GM20000 (cell line): ENCODE results near the gene MSI2.

ENCODE experiments used
- DNase-seq: peaks from one replicate; pipeline ENCODE4 v3.0.0; 2012; ENCODE audit warnings: low spot score
- TF ChIP-seq, protein P1 (sequence below): IDR thresholded peaks from 2 replicates; pipeline ENCODE4 v1.5.1; 2012; ENCODE audit warnings: mild to moderate bottlenecking, control low read depth; ENCODE audit errors: extremely low read depth, missing control alignments

Gene MSI2

DNA sequence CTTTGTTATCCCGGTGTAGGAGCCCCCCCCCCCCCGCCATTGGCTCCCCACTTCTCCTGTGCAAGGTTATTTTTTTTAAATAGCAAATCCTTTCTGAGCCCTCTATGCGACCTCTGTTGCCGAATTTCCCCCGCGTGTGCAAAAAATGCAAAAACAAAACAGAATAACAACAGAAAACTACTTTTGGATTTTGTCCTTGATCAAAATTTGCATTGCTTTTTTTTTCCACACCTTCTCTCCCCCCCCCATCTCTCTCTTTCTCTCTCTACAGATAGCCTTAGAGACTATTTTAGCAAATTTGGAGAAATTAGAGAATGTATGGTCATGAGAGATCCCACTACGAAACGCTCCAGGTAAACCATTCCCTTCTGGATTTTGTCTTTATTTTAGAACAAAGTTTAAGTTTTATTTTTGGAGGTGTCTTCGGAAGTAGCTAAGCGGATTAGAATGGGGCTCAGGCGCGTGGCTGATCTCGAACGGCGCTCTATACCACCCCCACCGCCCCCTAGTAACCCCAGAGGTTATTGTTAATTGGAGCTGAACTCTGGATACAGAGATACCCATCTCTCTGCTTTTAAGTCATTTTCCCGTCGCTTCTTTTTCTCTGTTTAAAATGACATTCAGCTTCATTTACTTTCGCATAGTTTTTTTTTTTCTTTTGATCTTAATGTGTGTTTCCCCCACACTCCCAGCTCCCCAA is 1.0 kb downstream of the MSI2 start:
- no peak for DNase-seq

DNA sequence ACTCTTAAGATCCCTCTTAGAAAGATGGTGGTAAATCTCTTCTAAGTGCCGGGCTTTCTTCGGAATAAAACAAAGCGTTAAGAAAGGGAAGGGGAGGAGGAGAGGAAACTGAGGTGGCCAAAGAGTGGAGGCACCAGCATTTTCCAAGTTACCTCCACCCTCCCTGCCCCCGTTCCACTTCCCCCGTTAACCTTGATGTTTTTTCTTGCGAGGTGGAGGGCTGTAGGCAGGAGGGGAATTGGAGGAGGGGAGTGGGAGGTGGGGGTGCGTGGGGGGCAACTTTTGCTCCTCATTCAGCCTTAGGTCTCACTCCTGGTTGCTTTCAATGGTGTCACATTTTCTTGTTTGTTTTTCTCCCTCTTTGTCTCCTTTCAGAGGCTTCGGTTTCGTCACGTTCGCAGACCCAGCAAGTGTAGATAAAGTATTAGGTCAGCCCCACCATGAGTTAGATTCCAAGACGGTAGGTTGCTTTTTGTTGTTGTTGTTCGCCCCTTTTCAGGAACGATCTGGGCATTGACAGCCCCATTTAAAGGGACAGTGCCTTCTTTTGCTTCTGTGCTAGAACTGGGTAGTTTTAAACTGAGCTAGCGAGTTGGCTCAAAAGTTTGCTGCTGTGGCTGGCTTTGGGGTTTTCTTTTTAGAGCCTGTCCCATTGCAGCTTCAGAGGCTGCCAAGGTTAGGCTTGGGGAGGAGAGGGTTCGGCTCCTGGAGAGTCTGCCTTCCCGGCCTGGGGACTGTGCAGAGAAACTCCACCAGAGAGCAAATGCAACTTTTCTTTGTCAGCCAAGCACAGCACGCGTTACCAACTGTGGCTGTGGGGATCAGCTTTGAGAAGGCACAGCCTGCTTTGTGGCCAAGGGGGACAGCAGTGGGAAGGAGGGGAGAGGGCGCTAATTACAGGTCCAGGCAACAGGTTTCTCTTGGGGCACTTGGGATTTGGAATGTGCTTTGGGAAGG is 1.9 kb downstream of the MSI2 start:
- no peak for DNase-seq
- TF ChIP-seq, protein P1, sequence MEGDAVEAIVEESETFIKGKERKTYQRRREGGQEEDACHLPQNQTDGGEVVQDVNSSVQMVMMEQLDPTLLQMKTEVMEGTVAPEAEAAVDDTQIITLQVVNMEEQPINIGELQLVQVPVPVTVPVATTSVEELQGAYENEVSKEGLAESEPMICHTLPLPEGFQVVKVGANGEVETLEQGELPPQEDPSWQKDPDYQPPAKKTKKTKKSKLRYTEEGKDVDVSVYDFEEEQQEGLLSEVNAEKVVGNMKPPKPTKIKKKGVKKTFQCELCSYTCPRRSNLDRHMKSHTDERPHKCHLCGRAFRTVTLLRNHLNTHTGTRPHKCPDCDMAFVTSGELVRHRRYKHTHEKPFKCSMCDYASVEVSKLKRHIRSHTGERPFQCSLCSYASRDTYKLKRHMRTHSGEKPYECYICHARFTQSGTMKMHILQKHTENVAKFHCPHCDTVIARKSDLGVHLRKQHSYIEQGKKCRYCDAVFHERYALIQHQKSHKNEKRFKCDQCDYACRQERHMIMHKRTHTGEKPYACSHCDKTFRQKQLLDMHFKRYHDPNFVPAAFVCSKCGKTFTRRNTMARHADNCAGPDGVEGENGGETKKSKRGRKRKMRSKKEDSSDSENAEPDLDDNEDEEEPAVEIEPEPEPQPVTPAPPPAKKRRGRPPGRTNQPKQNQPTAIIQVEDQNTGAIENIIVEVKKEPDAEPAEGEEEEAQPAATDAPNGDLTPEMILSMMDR = no peak

More for the DNA sequence above, 1.0 kb downstream of the MSI2 start:
- TF ChIP-seq, protein P1 = no peak

DNA sequence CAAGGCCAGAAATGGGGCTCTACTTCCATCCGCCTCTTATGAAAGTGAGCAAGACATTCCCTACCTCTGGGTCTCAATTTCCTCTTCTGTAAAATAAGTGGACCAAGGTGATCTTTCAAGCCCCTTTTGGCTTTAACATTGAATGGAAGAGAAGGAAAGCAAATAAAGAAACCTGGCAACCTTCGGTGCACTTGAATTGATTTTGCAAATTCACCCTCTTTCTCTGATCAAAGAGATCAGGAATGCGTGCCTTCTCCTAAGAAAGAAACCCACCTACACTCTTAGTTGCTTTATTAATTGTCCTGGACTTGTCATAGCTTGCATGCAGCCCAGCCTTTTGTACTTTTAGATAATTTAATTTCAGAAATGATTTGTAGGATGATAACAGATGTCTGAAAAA is 3.0 kb downstream of the MSI2 start:
- DNase-seq = no peak

DNA sequence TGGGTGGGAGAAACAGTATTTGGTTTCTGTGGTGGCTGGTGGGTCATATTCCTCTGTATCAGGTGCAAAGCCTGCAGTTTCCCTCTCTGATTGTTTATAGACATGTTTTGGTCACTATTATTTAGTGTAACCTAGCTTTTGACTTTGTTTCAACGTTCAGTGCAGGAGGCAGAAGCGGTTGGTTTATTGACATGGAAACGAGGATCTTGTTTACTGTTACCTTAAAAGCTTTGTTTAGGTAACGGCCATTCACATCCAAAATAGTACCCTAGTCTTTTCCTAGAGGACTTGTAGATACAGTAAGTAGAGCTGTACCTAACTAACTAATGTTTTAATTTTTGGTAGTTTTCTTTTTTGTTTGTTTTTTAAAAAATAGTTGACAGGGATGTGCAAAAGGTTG is 3.5 kb downstream of the MSI2 start:
- TF ChIP-seq, protein P1 = no peak
- no peak for DNase-seq

More for the DNA sequence above, 3.0 kb downstream of the MSI2 start:
- TF ChIP-seq, protein P1 = no peak

DNA sequence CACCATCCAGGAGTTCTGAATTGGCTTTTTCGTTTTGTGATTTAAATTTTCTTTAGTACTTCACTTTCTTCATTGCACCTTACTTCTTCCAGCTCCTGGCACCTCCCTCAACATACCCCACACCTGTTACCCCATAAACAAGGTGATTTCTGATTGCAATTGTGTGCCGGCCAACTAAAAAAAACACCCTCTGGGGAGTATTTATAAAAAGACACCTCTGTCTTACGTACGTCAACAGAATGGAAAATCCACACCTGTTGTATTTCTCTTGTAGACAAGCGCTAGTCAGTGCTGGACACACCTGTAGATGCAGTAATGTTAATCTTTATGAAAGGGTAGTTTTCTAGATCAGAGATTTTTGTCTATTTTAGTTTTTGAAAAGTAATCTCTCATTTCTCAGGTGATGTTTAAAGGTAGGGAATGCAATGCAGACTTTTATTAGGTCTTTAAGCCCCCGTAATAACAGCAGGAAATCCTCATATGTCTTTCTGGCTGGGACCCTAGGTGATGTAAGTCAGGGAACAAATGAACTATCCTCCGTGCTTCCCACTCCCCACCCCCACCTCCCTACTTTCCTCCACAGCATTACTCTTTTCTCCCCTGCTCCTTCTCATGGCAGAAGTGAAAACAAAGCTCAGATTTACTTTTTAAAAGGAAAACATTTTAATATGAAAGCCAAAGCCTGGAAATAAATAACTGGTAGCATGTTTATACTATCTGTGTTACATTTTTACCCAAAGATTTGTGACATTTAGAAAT is 4.2 kb downstream of the MSI2 start:
- TF ChIP-seq, protein P1 = no peak
- no peak for DNase-seq

DNA sequence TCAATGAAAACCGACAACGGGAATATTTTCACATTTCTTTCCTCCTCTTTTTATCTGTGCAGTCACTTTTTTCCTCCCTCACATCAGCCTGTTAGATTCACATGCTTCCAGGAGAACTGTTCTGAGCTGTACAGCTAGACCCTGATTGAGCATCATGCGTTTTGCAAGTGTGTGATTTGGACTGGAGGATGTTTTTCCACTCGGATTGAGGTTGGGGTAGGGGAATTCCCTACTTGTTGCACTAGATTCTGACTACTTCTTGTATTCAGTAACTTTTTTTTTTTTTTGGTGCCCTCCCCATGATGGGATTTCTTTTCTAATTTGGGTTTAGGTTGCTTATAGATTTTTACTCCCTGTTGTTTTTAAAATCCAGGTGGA is 4.8 kb downstream of the MSI2 start:
- DNase-seq = no peak
- TF ChIP-seq, protein P1 = no peak
